ENCODE measurements around the gene CBL. TPM values are rescaled to one million over a fixed set of nuclear protein-coding genes. Genes with fewer than 3 reads are reported as not detected.

The CBL gene
- total and polyA plus RNA-seq, 9 donors = 6.0 to 15.0 (median 11.4) TPM

GRCh38 chr11:119288219-119288618 is 82.1 kb downstream of the CBL start:
- H3K9me3 ChIP-seq (replicated peaks; ENCODE audit: control insufficient read depth, low read depth, low read length) = peaks cover 10% of the 10 kb centered on the region
- H3K36me3 ChIP-seq (ENCODE audit: control insufficient read depth, insufficient read depth, low read length) = peaks cover 26% of the 10 kb centered on the region
- H3K4me1 ChIP-seq (ENCODE audit: control insufficient read depth, insufficient read depth, low read length) = no peaks in the 10 kb centered on the region
- H3K27me3 ChIP-seq (ENCODE audit: control insufficient read depth, insufficient read depth, low read length) = no peaks in the 10 kb centered on the region
- H3K27ac ChIP-seq (ENCODE audit: low read length) = no peak overlapping the region
- WGBS (ENCODE audit: insufficient coverage) = 64% methylated on average over 2 of the region's 3 CpGs
- DNase-seq = no peak
- H3K4me3 ChIP-seq (ENCODE audit: low read length) = no peak overlapping the region

GRCh38 chr11:119290894-119291497 is 84.9 kb downstream of the CBL start:
- Histone ChIP-seq H3K4me1 (ENCODE audit: control insufficient read depth, insufficient read depth, low read length) (no peaks in the 10 kb centered on the region), H3K9me3 (replicated peaks; ENCODE audit: control insufficient read depth, low read depth, low read length) (peaks cover 10% of the 10 kb centered on the region), H3K27ac (ENCODE audit: low read length) (no peak overlapping the region), H3K4me3 (ENCODE audit: low read length) (no peak overlapping the region), H3K36me3 (ENCODE audit: control insufficient read depth, insufficient read depth, low read length) (peaks cover 21% of the 10 kb centered on the region), H3K27me3 (ENCODE audit: control insufficient read depth, insufficient read depth, low read length) (no peaks in the 10 kb centered on the region)
- DNase-seq = no peak
- 94% methylated on average over 6 of the region's 10 CpGs for WGBS (ENCODE audit: insufficient coverage)

GRCh38 chr11:119293461-119293860 is 87.3 kb downstream of the CBL start:
- peaks cover 10% of the 10 kb centered on the region for H3K9me3 ChIP-seq (replicated peaks; ENCODE audit: control insufficient read depth, low read depth, low read length)
- no CpG with 5 or more reads among the region's 3 CpGs for WGBS (ENCODE audit: insufficient coverage)
- no peak for DNase-seq
- H3K36me3 ChIP-seq (ENCODE audit: control insufficient read depth, insufficient read depth, low read length) = peaks cover 26% of the 10 kb centered on the region
- no peak overlapping the region for H3K4me3 ChIP-seq (ENCODE audit: low read length)
- no peaks in the 10 kb centered on the region for H3K27me3 ChIP-seq (ENCODE audit: control insufficient read depth, insufficient read depth, low read length)
- H3K27ac ChIP-seq (ENCODE audit: low read length) = no peak overlapping the region
- H3K4me1 ChIP-seq (ENCODE audit: control insufficient read depth, insufficient read depth, low read length) = peaks cover 15% of the 10 kb centered on the region

- H3K4me3 ChIP-seq (ENCODE audit: low read length) = no peak overlapping the region
- no peaks in the 10 kb centered on the region for H3K27me3 ChIP-seq (ENCODE audit: control insufficient read depth, insufficient read depth, low read length)
- no CpG with 5 or more reads among the region's 3 CpGs for WGBS (ENCODE audit: insufficient coverage)
- H3K36me3 ChIP-seq (ENCODE audit: control insufficient read depth, insufficient read depth, low read length) = peaks cover 39% of the 10 kb centered on the region
- peaks cover 28% of the 10 kb centered on the region for H3K4me1 ChIP-seq (ENCODE audit: control insufficient read depth, insufficient read depth, low read length)
- no peak overlapping the region for H3K27ac ChIP-seq (ENCODE audit: low read length)
- no peak for DNase-seq
- peaks cover 10% of the 10 kb centered on the region for H3K9me3 ChIP-seq (replicated peaks; ENCODE audit: control insufficient read depth, low read depth, low read length)
Observed at GRCh38 chr11:119295178-119295577, 89.0 kb downstream of the CBL start.

- Histone ChIP-seq H3K27me3 (ENCODE audit: control insufficient read depth, insufficient read depth, low read length) (no peaks in the 10 kb centered on the region), H3K36me3 (ENCODE audit: control insufficient read depth, insufficient read depth, low read length) (peaks cover 51% of the 10 kb centered on the region), H3K9me3 (replicated peaks; ENCODE audit: control insufficient read depth, low read depth, low read length) (no peaks in the 10 kb centered on the region), H3K4me1 (ENCODE audit: control insufficient read depth, insufficient read depth, low read length) (peaks cover 40% of the 10 kb centered on the region), H3K27ac (ENCODE audit: low read length) (peak overlapping the region; percentile 81), H3K4me3 (ENCODE audit: low read length) (no peak overlapping the region)
- no CpG with 5 or more reads among the region's 3 CpGs for WGBS (ENCODE audit: insufficient coverage)
- no peak for DNase-seq
Observed at GRCh38 chr11:119297938-119298337, 91.8 kb downstream of the CBL start.

- Histone ChIP-seq H3K9me3 (replicated peaks; ENCODE audit: control insufficient read depth, low read depth, low read length) (no peaks in the 10 kb centered on the region), H3K36me3 (ENCODE audit: control insufficient read depth, insufficient read depth, low read length) (peaks cover 50% of the 10 kb centered on the region), H3K4me1 (ENCODE audit: control insufficient read depth, insufficient read depth, low read length) (peaks cover 41% of the 10 kb centered on the region), H3K27me3 (ENCODE audit: control insufficient read depth, insufficient read depth, low read length) (no peaks in the 10 kb centered on the region), H3K4me3 (ENCODE audit: low read length) (no peak overlapping the region), H3K27ac (ENCODE audit: low read length) (peak overlapping the region; percentile 81)
- DNase-seq = peak; percentile 93
- 83% methylated on average over 1 of the region's 2 CpGs for WGBS (ENCODE audit: insufficient coverage)
Observed at GRCh38 chr11:119298726-119299125, 92.6 kb downstream of the CBL start.

- H3K4me3 ChIP-seq (ENCODE audit: low read length) = no peak overlapping the region
- no peaks in the 10 kb centered on the region for H3K27me3 ChIP-seq (ENCODE audit: control insufficient read depth, insufficient read depth, low read length)
- H3K9me3 ChIP-seq (replicated peaks; ENCODE audit: control insufficient read depth, low read depth, low read length) = no peaks in the 10 kb centered on the region
- H3K36me3 ChIP-seq (ENCODE audit: control insufficient read depth, insufficient read depth, low read length) = peaks cover 54% of the 10 kb centered on the region
- peaks cover 42% of the 10 kb centered on the region for H3K4me1 ChIP-seq (ENCODE audit: control insufficient read depth, insufficient read depth, low read length)
- DNase-seq = no peak
- 93% methylated on average over 7 of the region's 9 CpGs for WGBS (ENCODE audit: insufficient coverage)
- peak overlapping the region; percentile 62 for H3K27ac ChIP-seq (ENCODE audit: low read length)
Observed at GRCh38 chr11:119299416-119299815, 93.3 kb downstream of the CBL start.

GRCh38 chr11:119300198-119300964 is 94.2 kb downstream of the CBL start:
- Histone ChIP-seq H3K36me3 (ENCODE audit: control insufficient read depth, insufficient read depth, low read length) (peaks cover 59% of the 10 kb centered on the region), H3K4me3 (ENCODE audit: low read length) (no peak overlapping the region), H3K9me3 (replicated peaks; ENCODE audit: control insufficient read depth, low read depth, low read length) (no peaks in the 10 kb centered on the region), H3K4me1 (ENCODE audit: control insufficient read depth, insufficient read depth, low read length) (peaks cover 42% of the 10 kb centered on the region), H3K27me3 (ENCODE audit: control insufficient read depth, insufficient read depth, low read length) (no peaks in the 10 kb centered on the region), H3K27ac (ENCODE audit: low read length) (peak overlapping the region; percentile 62)
- WGBS (ENCODE audit: insufficient coverage) = no CpG with 5 or more reads among the region's 3 CpGs
- no peak for DNase-seq

GRCh38 chr11:119303227-119303718 is 97.1 kb downstream of the CBL start:
- H3K36me3 ChIP-seq (ENCODE audit: control insufficient read depth, insufficient read depth, low read length) = peaks cover 69% of the 10 kb centered on the region
- H3K27me3 ChIP-seq (ENCODE audit: control insufficient read depth, insufficient read depth, low read length) = no peaks in the 10 kb centered on the region
- no peaks in the 10 kb centered on the region for H3K9me3 ChIP-seq (replicated peaks; ENCODE audit: control insufficient read depth, low read depth, low read length)
- no CpG with 5 or more reads among the region's 5 CpGs for WGBS (ENCODE audit: insufficient coverage)
- no peak overlapping the region for H3K4me3 ChIP-seq (ENCODE audit: low read length)
- no peak overlapping the region for H3K27ac ChIP-seq (ENCODE audit: low read length)
- no peak for DNase-seq
- peaks cover 36% of the 10 kb centered on the region for H3K4me1 ChIP-seq (ENCODE audit: control insufficient read depth, insufficient read depth, low read length)

- H3K4me3 ChIP-seq (ENCODE audit: low read length) = no peak overlapping the region
- no peaks in the 10 kb centered on the region for H3K27me3 ChIP-seq (ENCODE audit: control insufficient read depth, insufficient read depth, low read length)
- 93% methylated on average over 6 of the region's 7 CpGs for WGBS (ENCODE audit: insufficient coverage)
- peaks cover 22% of the 10 kb centered on the region for H3K4me1 ChIP-seq (ENCODE audit: control insufficient read depth, insufficient read depth, low read length)
- H3K9me3 ChIP-seq (replicated peaks; ENCODE audit: control insufficient read depth, low read depth, low read length) = no peaks in the 10 kb centered on the region
- no peak for DNase-seq
- peaks cover 74% of the 10 kb centered on the region for H3K36me3 ChIP-seq (ENCODE audit: control insufficient read depth, insufficient read depth, low read length)
- peak overlapping the region; percentile 51 for H3K27ac ChIP-seq (ENCODE audit: low read length)
Observed at GRCh38 chr11:119305556-119306372, 99.6 kb downstream of the CBL start.
